C4-2B (cell line): ENCODE data around the gene LCNL1.

ENCODE experiments used
- H3K27ac ChIP-seq: fragments of 450-650 bp; 2 replicates; pipeline ENCODE4 v1.5.1; 2017
- ZFX ChIP-seq: fragments of 450-650 bp; IDR thresholded peaks from 2 replicates; pipeline ENCODE4 v1.6.1; 2017
- TF ChIP-seq, protein P1 (sequence below): fragments of 450-650 bp; conservative IDR thresholded peaks from 2 replicates; pipeline ENCODE4 v1.5.1; 2017; ENCODE audit warnings: mild to moderate bottlenecking

Gene LCNL1

GRCh38 chr9:137012694-137013570 lies 30.1 kb downstream of the LCNL1 start:
- H3K27ac ChIP-seq, result no peak overlapping the region
- no peak for TF ChIP-seq ZFX
- TF ChIP-seq, protein P1, sequence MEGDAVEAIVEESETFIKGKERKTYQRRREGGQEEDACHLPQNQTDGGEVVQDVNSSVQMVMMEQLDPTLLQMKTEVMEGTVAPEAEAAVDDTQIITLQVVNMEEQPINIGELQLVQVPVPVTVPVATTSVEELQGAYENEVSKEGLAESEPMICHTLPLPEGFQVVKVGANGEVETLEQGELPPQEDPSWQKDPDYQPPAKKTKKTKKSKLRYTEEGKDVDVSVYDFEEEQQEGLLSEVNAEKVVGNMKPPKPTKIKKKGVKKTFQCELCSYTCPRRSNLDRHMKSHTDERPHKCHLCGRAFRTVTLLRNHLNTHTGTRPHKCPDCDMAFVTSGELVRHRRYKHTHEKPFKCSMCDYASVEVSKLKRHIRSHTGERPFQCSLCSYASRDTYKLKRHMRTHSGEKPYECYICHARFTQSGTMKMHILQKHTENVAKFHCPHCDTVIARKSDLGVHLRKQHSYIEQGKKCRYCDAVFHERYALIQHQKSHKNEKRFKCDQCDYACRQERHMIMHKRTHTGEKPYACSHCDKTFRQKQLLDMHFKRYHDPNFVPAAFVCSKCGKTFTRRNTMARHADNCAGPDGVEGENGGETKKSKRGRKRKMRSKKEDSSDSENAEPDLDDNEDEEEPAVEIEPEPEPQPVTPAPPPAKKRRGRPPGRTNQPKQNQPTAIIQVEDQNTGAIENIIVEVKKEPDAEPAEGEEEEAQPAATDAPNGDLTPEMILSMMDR, result no peak

DNA sequence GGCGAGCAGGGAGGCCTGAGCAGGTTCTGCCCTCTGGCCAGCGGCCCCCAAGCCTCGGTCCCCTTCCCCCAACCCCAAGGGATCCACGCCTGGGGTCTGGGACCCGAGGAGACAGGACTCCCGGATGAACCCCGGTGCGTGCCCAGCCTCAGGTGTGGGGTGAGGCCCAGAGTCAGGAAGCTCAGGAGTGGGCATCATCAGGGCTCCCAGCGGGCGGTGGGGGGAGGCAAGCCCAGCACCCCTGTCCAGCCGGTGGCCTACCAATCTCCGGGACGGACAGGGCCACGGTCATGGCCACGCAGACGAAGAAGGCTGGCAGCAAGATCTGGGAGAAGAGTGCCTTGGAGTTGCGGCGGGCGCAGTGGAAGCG lies 30.8 kb downstream of the LCNL1 start:
- no peak for TF ChIP-seq ZFX
- TF ChIP-seq, protein P1, result no peak
- H3K27ac ChIP-seq, result no peak overlapping the region

GRCh38 chr9:137014166-137014565 lies 31.4 kb downstream of the LCNL1 start:
- H3K27ac ChIP-seq, result no peak overlapping the region
- TF ChIP-seq, protein P1, result no peak
- no peak for TF ChIP-seq ZFX

DNA sequence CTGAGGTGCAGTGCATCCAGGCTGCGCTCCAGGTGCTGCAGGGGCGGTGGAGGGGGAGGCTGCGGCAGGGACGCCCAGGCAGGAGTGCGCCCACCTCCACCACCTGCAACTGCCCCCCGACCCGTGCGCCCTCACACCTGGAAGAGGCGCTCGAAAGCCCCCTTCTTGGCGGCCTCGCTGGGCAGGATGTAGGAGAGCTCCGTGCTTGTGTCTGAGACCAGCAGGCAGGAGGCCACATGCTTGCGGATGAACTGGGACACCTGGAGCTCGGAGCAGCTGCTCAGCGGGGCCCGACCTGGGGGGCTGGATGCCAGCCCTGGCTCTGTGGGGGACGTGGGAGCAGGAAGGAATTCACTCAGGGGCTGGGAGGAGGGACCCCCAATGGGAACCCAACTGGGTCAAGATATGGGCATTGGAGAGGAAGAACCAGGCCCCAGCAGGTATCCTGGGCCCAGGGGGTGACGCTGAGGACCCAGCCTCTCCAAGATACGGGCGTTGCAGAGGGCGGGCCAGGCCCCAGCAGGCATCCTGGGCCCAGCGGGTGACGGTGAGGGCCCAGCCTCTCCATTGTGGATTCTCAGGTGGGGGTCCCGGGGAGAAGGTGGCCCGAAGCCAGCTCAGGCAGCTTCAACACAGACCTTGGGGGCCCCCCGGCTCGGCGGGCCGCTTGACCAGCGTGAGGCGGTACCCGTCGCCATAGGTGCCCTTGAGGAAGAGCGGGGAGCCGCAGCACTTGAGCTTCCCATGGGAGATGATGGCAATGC lies 32.2 kb downstream of the LCNL1 start:
- TF ChIP-seq ZFX, result no peak
- TF ChIP-seq, protein P1, result no peak
- no peak overlapping the region for H3K27ac ChIP-seq

GRCh38 chr9:137015540-137015930 lies 32.7 kb downstream of the LCNL1 start:
- TF ChIP-seq, protein P1, result no peak
- no peak for TF ChIP-seq ZFX
- no peak overlapping the region for H3K27ac ChIP-seq

DNA sequence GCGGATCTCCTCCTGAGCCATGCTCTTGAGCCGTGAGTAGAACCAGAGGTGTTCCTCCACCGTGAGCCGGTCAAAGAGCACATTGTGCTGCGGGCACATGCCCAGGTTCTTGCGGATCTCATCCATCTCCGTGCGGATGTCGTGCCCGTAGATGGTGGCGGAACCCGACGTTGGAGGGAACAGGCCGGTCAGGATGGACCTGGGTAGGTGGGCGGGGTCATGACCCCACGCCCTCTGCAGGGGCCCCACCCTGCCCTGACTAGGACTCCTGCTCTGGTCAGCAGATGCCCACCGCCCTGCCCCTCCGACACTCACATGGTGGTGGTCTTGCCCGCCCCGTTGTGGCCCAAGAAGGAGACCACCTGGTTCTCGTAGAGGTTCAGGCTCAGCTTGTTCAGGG lies 33.2 kb downstream of the LCNL1 start:
- H3K27ac ChIP-seq, result no peak overlapping the region
- no peak for TF ChIP-seq ZFX
- TF ChIP-seq, protein P1, result no peak

GRCh38 chr9:137016436-137016835 lies 33.6 kb downstream of the LCNL1 start:
- no peak overlapping the region for H3K27ac ChIP-seq
- no peak for TF ChIP-seq ZFX
- TF ChIP-seq, protein P1, result no peak
